Measurements from ENCODE around the gene SCARB1. TPM values are rescaled to one million over a fixed set of nuclear protein-coding genes. Genes with fewer than 3 reads are reported as not detected.
A peak's percentile ranks its signal among the peaks of the same experiment; 100 is the strongest.

SCARB1 gene
- polyA plus RNA-seq, 1 donor, result 20.7 TPM

GRCh38 chr12:124745891-124746570 is 117.6 kb downstream of the SCARB1 start:
- DNase-seq (ENCODE audit: low read depth), result peak; percentile 81

- DNase-seq (ENCODE audit: low read depth), result no peak
These were observed 118.2 kb downstream of the SCARB1 start for GRCh38 chr12:124745465-124745890.

- no peak for DNase-seq (ENCODE audit: low read depth)
These were observed 118.8 kb downstream of the SCARB1 start for GRCh38 chr12:124744659-124745464.

GRCh38 chr12:124744273-124744640 is 119.4 kb downstream of the SCARB1 start:
- DNase-seq (ENCODE audit: low read depth), result no peak

- no peak for DNase-seq (ENCODE audit: low read depth)
These were observed 120.0 kb downstream of the SCARB1 start for GRCh38 chr12:124743479-124744272.

GRCh38 chr12:124742678-124743077 is 121.0 kb downstream of the SCARB1 start:
- DNase-seq (ENCODE audit: low read depth), result no peak

- no peak for DNase-seq (ENCODE audit: low read depth)
These were observed 121.6 kb downstream of the SCARB1 start for GRCh38 chr12:124742111-124742510.

- no peak for DNase-seq (ENCODE audit: low read depth)
These were observed 122.5 kb downstream of the SCARB1 start for GRCh38 chr12:124741211-124741610.

- DNase-seq (ENCODE audit: low read depth), result no peak
These were observed 123.0 kb downstream of the SCARB1 start for GRCh38 chr12:124740691-124741137.

- DNase-seq (ENCODE audit: low read depth), result no peak
These were observed 123.6 kb downstream of the SCARB1 start for GRCh38 chr12:124739953-124740561.

- no peak for DNase-seq (ENCODE audit: low read depth)
These were observed 124.8 kb downstream of the SCARB1 start for GRCh38 chr12:124738636-124739467.

- no peak for DNase-seq (ENCODE audit: low read depth)
These were observed 125.7 kb downstream of the SCARB1 start for GRCh38 chr12:124737772-124738635.

- no peak for DNase-seq (ENCODE audit: low read depth)
These were observed 126.6 kb downstream of the SCARB1 start for GRCh38 chr12:124737040-124737419.

GRCh38 chr12:124736115-124737039 is 127.3 kb downstream of the SCARB1 start:
- no peak for DNase-seq (ENCODE audit: low read depth)

- no peak for DNase-seq (ENCODE audit: low read depth)
These were observed 129.4 kb downstream of the SCARB1 start for GRCh38 chr12:124734224-124734788.

- DNase-seq (ENCODE audit: low read depth), result no peak
These were observed 130.6 kb downstream of the SCARB1 start for GRCh38 chr12:124733086-124733485.

- DNase-seq (ENCODE audit: low read depth), result no peak
These were observed 131.2 kb downstream of the SCARB1 start for GRCh38 chr12:124732275-124733075.

GRCh38 chr12:124731869-124732268 is 131.8 kb downstream of the SCARB1 start:
- DNase-seq (ENCODE audit: low read depth), result no peak
